22Rv1 (cell line): ENCODE data around the gene MYL10.

ENCODE experiments used
- CTCF ChIP-seq: fragments of 450-650 bp; IDR thresholded peaks from 2 replicates; pipeline ENCODE4 v1.5.1; 2017; ENCODE audit warnings: mild to moderate bottlenecking
- ZFX ChIP-seq: fragments of 450-650 bp; IDR thresholded peaks from 2 replicates; pipeline ENCODE4 v1.6.1; 2017; ENCODE audit warnings: antibody characterized with exemption, borderline replicate concordance

DNA sequence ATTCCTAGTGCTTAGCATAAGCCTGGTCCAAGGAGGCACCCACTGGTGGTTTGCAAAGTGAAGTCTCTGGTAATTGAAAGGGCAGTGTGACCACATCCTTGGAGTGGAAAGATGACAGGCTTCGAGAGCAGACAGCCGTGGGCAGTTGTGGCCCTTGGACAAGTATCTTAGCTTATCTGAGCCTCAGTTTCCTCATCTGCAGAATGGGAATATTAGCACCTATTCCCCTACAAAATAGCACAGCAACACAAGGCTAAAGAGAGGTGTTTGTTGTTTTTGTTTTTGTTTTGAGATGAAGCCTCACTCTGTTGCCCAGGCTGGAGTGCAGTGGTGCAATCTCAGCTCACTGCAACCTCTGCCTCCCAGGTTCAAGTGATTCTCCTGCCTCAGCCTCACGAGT, 29.3 kb downstream of the MYL10 start:
- TF ChIP-seq CTCF: no peak
- no peak for TF ChIP-seq ZFX
